ENCODE measurements around the gene FNDC3A.

FNDC3A gene

GRCh38 chr13:49217962-49218492 is 242.3 kb downstream of the FNDC3A start:
- H3K36me3 ChIP-seq (ENCODE audit: control insufficient read depth, insufficient read depth, low read length) = no peaks in the 10 kb centered on the region
- H3K4me1 ChIP-seq (ENCODE audit: control insufficient read depth, insufficient read depth, low read length) = peaks cover 18% of the 10 kb centered on the region
- H3K9me3 ChIP-seq (ENCODE audit: control insufficient read depth, insufficient read depth, low read length) = no peaks in the 10 kb centered on the region
- H3K4me3 ChIP-seq (ENCODE audit: low read depth, low read length) = peak overlapping the region; percentile 61
- H3K9ac ChIP-seq (ENCODE audit: low read depth, low read length) = no peak overlapping the region
- H3K27ac ChIP-seq (ENCODE audit: low read depth, low read length) = no peak overlapping the region
- peaks cover 72% of the 10 kb centered on the region for H3K27me3 ChIP-seq (ENCODE audit: control insufficient read depth, insufficient read depth, low read length)

- no peak overlapping the region for H3K27ac ChIP-seq (ENCODE audit: low read depth, low read length)
- peaks cover 18% of the 10 kb centered on the region for H3K4me1 ChIP-seq (ENCODE audit: control insufficient read depth, insufficient read depth, low read length)
- H3K27me3 ChIP-seq (ENCODE audit: control insufficient read depth, insufficient read depth, low read length) = peaks cover 77% of the 10 kb centered on the region
- H3K9ac ChIP-seq (ENCODE audit: low read depth, low read length) = no peak overlapping the region
- H3K36me3 ChIP-seq (ENCODE audit: control insufficient read depth, insufficient read depth, low read length) = no peaks in the 10 kb centered on the region
- H3K4me3 ChIP-seq (ENCODE audit: low read depth, low read length) = peak overlapping the region; percentile 61
- no peaks in the 10 kb centered on the region for H3K9me3 ChIP-seq (ENCODE audit: control insufficient read depth, insufficient read depth, low read length)
These were observed 242.9 kb downstream of the FNDC3A start for GRCh38 chr13:49218493-49219051.

DNA sequence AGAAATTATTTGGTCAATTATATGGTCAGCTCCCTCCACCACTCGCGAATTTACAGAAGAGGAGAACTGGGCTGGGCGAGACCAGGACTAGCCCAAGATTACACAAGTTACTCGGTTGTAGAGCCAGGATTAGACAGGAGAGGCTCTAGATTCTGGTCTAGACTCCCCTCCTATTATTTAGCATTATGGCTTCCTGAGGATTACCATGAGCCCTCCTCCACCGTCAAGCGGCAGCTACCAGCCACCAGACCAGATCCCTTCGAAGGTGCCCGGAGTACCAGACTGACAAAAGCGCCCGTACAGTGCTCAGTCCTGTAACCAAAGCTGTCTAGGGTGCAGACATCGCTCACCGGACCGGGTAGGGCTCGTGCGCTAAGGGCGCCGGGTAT is 243.9 kb downstream of the FNDC3A start:
- Histone ChIP-seq H3K27ac (ENCODE audit: low read depth, low read length) (no peak overlapping the region), H3K4me3 (ENCODE audit: low read depth, low read length) (peak overlapping the region; percentile 55), H3K9me3 (ENCODE audit: control insufficient read depth, insufficient read depth, low read length) (no peaks in the 10 kb centered on the region), H3K36me3 (ENCODE audit: control insufficient read depth, insufficient read depth, low read length) (no peaks in the 10 kb centered on the region), H3K27me3 (ENCODE audit: control insufficient read depth, insufficient read depth, low read length) (peaks cover 87% of the 10 kb centered on the region), H3K4me1 (ENCODE audit: control insufficient read depth, insufficient read depth, low read length) (peaks cover 13% of the 10 kb centered on the region), H3K9ac (ENCODE audit: low read depth, low read length) (no peak overlapping the region)

GRCh38 chr13:49220036-49220855 is 244.5 kb downstream of the FNDC3A start, which contains the start of gene MLNR:
MLNR (plus strand) TSS chr13:49220338; CDS start chr13:49220338, 0 bp downstream.
- Histone ChIP-seq H3K4me1 (ENCODE audit: control insufficient read depth, insufficient read depth, low read length) (peaks cover 10% of the 10 kb centered on the region), H3K4me3 (ENCODE audit: low read depth, low read length) (peak within 1 kb of the TSS; percentile 55), H3K27ac (ENCODE audit: low read depth, low read length) (no peak within 1 kb of the TSS), H3K27me3 (ENCODE audit: control insufficient read depth, insufficient read depth, low read length) (peaks cover 92% of the 10 kb centered on the region), H3K36me3 (ENCODE audit: control insufficient read depth, insufficient read depth, low read length) (no peaks in the 10 kb centered on the region), H3K9ac (ENCODE audit: low read depth, low read length) (no peak within 1 kb of the TSS), H3K9me3 (ENCODE audit: control insufficient read depth, insufficient read depth, low read length) (no peaks in the 10 kb centered on the region)

DNA sequence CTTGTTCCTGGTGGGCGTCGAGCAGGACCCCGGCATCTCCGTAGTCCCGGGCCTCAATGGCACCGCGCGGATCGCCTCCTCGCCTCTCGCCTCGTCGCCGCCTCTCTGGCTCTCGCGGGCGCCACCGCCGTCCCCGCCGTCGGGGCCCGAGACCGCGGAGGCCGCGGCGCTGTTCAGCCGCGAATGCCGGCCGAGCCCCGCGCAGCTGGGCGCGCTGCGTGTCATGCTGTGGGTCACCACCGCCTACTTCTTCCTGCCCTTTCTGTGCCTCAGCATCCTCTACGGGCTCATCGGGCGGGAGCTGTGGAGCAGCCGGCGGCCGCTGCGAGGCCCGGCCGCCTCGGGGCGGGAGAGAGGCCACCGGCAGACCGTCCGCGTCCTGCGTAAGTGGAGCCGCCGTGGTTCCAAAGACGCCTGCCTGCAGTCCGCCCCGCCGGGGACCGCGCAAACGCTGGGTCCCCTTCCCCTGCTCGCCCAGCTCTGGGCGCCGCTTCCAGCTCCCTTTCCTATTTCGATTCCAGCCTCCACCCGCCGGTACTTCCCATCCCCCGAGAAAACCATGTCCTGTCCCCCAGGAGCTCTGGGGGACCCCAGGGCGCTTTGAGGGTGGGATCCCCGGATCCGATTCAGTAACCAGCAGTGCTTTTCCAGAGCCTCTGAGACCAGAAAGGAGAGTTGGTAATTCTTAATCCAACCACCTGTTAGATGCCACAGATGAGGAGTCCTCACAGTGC is 245.3 kb downstream of the FNDC3A start:
- Histone ChIP-seq H3K9ac (ENCODE audit: low read depth, low read length) (no peak overlapping the region), H3K4me3 (ENCODE audit: low read depth, low read length) (peak overlapping the region; percentile 55), H3K27ac (ENCODE audit: low read depth, low read length) (no peak overlapping the region), H3K9me3 (ENCODE audit: control insufficient read depth, insufficient read depth, low read length) (no peaks in the 10 kb centered on the region), H3K27me3 (ENCODE audit: control insufficient read depth, insufficient read depth, low read length) (peaks cover 96% of the 10 kb centered on the region), H3K4me1 (ENCODE audit: control insufficient read depth, insufficient read depth, low read length) (peaks cover 10% of the 10 kb centered on the region), H3K36me3 (ENCODE audit: control insufficient read depth, insufficient read depth, low read length) (no peaks in the 10 kb centered on the region)

DNA sequence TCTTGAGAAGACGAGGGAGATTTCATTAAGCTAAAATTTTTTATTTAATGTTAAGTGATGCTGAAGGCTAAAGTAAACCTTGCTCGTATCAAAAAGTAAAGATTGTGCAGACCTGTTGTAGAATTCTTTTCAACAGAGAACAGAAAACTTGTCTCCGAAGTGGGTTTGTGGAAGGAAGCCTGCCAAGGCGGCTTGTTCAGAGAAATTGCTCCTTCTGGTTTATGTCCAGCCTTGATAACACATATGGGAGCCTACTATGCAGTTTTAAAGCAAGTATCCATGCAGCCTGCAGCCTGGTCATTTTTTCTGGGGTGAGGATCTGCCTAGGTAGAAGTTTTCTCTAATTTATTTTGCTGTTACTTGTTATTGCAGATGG is 245.9 kb downstream of the FNDC3A start:
- Histone ChIP-seq H3K4me1 (ENCODE audit: control insufficient read depth, insufficient read depth, low read length) (peaks cover 10% of the 10 kb centered on the region), H3K4me3 (ENCODE audit: low read depth, low read length) (no peak overlapping the region), H3K9me3 (ENCODE audit: control insufficient read depth, insufficient read depth, low read length) (no peaks in the 10 kb centered on the region), H3K36me3 (ENCODE audit: control insufficient read depth, insufficient read depth, low read length) (no peaks in the 10 kb centered on the region), H3K27me3 (ENCODE audit: control insufficient read depth, insufficient read depth, low read length) (peaks cover 90% of the 10 kb centered on the region), H3K9ac (ENCODE audit: low read depth, low read length) (no peak overlapping the region), H3K27ac (ENCODE audit: low read depth, low read length) (no peak overlapping the region)

- Histone ChIP-seq H3K9ac (ENCODE audit: low read depth, low read length) (no peak overlapping the region), H3K27me3 (ENCODE audit: control insufficient read depth, insufficient read depth, low read length) (peaks cover 52% of the 10 kb centered on the region), H3K27ac (ENCODE audit: low read depth, low read length) (no peak overlapping the region), H3K4me1 (ENCODE audit: control insufficient read depth, insufficient read depth, low read length) (no peaks in the 10 kb centered on the region), H3K9me3 (ENCODE audit: control insufficient read depth, insufficient read depth, low read length) (no peaks in the 10 kb centered on the region), H3K4me3 (ENCODE audit: low read depth, low read length) (no peak overlapping the region), H3K36me3 (ENCODE audit: control insufficient read depth, insufficient read depth, low read length) (no peaks in the 10 kb centered on the region)
These were observed 249.7 kb downstream of the FNDC3A start for GRCh38 chr13:49225223-49226042.

DNA sequence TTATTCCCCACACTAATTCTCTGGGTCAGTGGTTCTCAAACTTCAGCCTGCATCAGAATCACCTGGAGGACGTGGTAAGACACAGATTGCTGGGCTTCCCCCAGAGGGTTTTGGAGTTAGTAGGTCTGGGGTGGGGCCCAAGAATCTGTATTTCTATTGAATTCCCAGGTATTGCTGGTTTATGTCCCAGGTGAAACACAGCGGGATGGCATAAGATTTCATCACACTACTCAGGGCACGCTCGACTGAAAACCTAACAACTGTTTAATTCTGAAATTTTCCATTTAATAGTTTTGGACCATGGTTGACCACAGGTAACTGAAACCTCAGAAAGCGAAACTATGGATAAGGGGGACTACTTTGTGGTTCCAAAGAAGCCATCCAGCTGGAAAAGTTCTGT is 250.9 kb downstream of the FNDC3A start:
- Histone ChIP-seq H3K9ac (ENCODE audit: low read depth, low read length) (no peak overlapping the region), H3K9me3 (ENCODE audit: control insufficient read depth, insufficient read depth, low read length) (no peaks in the 10 kb centered on the region), H3K4me1 (ENCODE audit: control insufficient read depth, insufficient read depth, low read length) (no peaks in the 10 kb centered on the region), H3K27me3 (ENCODE audit: control insufficient read depth, insufficient read depth, low read length) (peaks cover 40% of the 10 kb centered on the region), H3K27ac (ENCODE audit: low read depth, low read length) (no peak overlapping the region), H3K4me3 (ENCODE audit: low read depth, low read length) (no peak overlapping the region), H3K36me3 (ENCODE audit: control insufficient read depth, insufficient read depth, low read length) (no peaks in the 10 kb centered on the region)

GRCh38 chr13:49234741-49235140 is 259.0 kb downstream of the FNDC3A start:
- Histone ChIP-seq H3K9ac (ENCODE audit: low read depth, low read length) (no peak overlapping the region), H3K27me3 (ENCODE audit: control insufficient read depth, insufficient read depth, low read length) (no peaks in the 10 kb centered on the region), H3K4me3 (ENCODE audit: low read depth, low read length) (no peak overlapping the region), H3K27ac (ENCODE audit: low read depth, low read length) (no peak overlapping the region), H3K36me3 (ENCODE audit: control insufficient read depth, insufficient read depth, low read length) (no peaks in the 10 kb centered on the region), H3K9me3 (ENCODE audit: control insufficient read depth, insufficient read depth, low read length) (no peaks in the 10 kb centered on the region), H3K4me1 (ENCODE audit: control insufficient read depth, insufficient read depth, low read length) (no peaks in the 10 kb centered on the region)

- no peak overlapping the region for H3K4me3 ChIP-seq (ENCODE audit: low read depth, low read length)
- no peak overlapping the region for H3K27ac ChIP-seq (ENCODE audit: low read depth, low read length)
- no peak overlapping the region for H3K9ac ChIP-seq (ENCODE audit: low read depth, low read length)
- H3K4me1 ChIP-seq (ENCODE audit: control insufficient read depth, insufficient read depth, low read length) = no peaks in the 10 kb centered on the region
- H3K27me3 ChIP-seq (ENCODE audit: control insufficient read depth, insufficient read depth, low read length) = no peaks in the 10 kb centered on the region
- H3K9me3 ChIP-seq (ENCODE audit: control insufficient read depth, insufficient read depth, low read length) = no peaks in the 10 kb centered on the region
- H3K36me3 ChIP-seq (ENCODE audit: control insufficient read depth, insufficient read depth, low read length) = no peaks in the 10 kb centered on the region
These were observed 260.2 kb downstream of the FNDC3A start for GRCh38 chr13:49235856-49236431.
